GM19395 (cell line): Measurements from ENCODE around the gene AFF3.

Source experiments
- ATAC-seq: cut with Tn5 transposase; IDR thresholded peaks from one replicate; pipeline ENCODE4 v1.9.1; 2021; ENCODE audit warnings: mild to moderate bottlenecking, moderate library complexity; ENCODE audit not compliant: unreplicated experiment

AFF3 gene

DNA sequence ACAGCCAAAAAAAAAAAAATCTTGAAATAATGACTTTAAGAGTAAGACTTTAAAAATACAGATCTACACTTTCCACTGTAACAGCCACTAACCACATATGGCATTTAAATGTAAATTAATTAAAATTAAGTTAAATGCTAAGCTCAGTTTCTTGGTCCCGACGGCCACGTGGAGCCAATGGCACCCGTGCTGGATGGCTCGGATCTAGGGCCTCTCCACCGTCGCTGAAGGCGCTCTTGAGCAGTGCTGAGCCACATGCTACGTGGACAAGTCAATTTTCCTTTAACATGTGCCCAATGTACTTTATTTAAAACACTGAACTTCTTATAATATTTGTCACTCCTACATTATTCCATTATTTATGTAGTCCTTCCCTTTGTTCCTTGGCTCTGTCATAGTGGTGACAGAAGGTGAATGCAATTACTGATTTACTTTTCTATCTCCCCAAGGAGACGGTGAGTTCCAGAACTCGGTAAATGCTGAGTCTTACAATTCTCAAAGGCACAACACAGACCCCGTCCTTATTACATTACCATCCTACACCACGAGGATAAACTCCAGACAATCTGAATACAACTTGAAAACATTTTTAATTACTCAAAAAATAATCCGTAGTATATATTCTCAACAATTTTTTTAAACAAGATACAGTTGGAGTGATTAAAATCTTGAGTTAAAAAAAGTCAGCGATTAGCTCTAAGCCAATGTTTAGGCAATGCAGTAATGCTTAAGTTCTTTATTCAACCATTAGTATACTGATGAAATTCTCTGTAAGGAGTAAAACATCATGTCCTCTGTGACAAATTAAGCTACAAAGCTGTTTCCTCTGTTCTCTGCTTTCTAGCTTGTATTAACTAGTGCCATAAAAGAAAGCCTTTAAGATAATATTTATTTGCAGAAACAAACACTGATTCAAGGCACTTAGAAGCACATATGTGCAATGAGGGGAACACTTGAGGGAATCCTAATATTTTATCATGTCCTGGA is 95.1 kb downstream of the AFF3 start:
- no peak for ATAC-seq

DNA sequence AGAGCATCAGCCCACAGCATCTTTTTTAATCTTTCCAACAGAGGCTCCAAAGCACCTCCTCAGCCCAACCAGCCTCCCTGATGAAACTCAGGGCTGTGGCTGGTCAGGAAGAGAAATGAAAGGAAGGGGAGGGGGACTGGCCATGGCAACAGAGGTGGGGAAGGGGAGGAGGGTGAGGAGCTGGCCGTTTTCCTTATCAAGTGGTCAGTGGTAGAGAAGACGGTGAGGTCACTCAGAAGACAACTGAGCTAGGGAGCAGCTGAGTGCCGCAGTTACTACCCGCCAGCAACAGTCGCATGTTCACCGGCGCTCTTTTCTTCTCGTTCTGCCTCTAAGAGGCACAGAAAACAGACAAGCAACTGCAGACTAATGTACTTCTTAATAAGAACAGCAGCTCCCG is 97.4 kb downstream of the AFF3 start:
- no peak for ATAC-seq

DNA sequence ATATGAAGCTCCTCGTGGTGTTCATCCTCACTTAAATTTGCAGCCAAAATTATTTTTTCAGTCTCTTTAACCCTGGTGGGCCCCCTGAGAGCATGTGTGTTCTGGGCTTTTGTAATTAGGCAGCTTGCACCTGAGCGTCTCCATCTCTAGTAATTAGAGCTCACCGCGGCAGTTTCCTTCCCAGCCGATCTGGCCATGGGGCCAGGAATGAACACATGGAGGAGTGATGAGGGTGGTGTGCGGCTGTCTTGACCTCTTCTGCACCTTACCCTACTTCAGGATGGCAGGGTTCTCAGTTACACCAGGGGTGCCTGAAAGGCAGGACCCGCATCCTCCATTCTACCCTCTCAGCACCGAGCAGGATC is 98.5 kb downstream of the AFF3 start:
- ATAC-seq = no peak

DNA sequence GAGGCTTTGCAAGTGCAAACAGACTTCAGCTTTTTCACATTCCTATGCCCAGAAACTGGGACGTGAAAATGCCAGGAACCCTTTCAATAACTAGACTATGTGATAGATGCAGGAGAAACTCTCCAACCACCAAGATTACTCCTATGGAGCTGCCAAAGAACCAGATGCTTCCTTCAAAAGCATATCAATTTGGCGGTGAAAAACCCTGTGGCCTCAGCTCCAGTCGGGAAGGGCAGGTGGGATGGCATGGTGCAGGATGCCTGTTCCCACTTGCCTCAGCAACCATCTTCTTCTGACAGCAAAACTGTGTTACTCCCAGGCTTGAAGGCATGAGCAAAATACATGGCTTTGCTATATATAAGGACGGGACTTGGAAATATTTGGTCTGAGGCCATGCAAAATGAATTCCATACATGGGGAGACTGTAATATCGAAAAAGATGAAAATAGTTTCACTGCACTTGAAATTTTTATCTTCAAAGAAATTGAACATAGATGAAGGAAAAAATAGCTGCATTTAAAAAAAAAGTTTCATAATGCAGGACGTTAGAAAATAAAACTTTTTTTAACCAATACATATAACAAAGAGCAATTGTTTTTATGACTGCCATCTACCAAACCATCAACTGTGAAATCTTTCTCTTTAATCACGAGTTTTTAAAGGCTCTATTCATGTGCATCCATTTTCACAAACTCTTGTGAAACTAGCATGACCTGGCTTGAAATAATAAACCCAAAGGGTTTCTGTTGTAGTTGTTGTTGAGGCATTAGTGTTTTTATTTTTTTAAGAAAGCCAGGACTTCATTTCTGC is 99.1 kb downstream of the AFF3 start:
- no peak for ATAC-seq

DNA sequence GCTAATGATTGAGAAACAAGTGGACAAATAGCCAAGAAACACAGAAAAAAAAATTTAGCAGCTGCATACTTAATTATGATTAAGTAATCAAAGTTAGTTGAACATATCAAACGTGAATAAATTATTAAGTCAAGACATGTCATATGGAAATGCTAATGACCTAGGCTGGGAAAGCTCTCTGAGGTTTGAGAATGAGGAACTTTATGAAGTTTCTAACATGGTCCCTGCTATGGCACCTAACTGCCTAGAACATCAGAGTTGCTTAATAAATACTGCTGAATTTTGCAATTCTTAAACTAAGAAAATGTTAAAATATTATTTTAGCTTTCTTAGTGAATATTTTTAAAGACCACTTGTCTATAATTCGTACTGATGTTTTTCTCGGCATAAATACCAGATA is 99.8 kb downstream of the AFF3 start:
- ATAC-seq = no peak

DNA sequence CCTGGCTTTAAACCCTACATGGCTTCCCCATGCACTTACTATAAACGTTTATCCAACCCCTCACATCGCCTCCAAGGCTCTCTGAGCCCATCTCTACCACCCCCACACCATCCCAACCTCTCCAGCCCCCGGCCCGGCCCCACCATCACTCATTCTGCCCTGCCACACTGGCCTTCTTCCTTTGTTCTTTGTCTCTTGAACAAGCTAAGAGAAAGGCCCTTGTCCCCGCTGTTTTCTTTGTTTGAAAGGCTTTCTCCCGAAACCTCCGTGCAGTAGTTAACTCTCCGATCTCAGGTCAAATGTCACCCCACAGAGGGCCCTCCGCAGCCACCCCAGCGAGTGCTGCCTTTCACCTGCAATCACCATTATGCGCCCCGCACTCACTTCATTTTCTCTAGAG is 100.4 kb downstream of the AFF3 start:
- no peak for ATAC-seq

DNA sequence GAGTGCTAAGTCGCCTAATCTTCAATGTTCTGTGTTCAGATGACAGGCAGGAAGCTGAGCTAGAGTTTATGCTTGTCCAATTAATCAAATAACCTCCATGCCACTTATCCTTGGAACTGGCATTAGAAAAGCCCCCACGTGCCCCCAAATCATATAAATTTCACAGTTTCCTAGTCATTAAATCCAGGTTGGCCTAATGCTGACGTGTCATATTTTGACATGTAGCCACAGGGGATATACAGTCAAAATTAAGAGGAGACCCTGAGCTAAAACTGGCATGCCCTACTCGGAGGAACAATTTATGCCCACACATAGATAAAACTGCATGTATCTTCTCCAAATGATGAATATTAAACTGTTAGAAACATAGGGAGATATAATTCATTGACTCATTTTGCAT is 101.0 kb downstream of the AFF3 start:
- no peak for ATAC-seq

DNA sequence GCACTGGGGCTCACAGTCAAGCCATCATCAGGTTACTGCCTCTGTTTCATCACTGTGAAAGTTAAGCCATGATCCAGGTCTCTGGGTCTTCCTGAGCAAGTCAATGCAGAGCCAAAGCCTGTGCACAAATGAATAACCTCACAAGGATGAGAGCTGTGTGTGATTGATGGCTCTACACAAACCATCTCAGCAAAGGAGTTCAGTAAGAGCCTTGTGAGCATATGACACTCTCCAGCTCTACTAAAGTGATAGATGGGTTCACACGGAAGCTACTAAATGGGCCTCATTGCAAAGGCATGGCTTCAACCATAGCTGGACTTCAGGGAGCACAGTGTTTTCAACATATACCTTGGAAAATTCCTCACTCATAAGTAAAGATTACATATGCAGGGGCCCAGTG is 101.5 kb downstream of the AFF3 start:
- ATAC-seq = no peak

DNA sequence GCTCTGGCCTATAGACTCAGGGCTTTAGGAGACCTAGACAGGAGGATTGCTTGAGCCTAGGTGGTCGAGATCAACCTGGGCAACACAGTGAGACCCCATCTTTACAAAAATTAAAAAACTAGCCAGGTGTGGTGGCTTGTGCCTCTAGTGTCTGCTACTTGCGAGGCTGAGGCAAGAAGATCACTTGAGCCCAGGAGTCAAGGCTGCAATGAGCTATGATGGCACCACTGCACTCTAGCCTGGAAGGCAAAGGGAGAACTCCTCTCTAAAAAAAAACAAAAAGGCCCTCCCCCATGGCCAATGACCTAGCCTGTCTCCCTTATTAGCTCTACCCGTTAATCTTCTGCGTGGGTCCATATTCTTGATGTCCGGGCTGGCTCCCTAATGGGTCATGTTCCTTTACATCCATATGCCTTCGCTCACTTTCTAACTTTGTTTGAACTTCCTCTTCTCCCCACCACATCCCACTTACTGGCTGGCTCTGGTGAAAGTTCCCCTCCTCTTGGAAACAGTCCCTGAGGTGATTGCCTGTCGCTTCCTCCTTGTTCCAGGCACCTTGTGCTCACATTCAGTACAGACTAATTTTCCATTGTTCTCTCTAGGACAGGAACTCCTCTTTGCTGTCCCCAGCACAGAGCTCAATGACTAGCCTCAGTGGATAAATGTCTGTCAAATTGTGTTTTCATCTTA is 103.0 kb downstream of the AFF3 start:
- no peak for ATAC-seq

DNA sequence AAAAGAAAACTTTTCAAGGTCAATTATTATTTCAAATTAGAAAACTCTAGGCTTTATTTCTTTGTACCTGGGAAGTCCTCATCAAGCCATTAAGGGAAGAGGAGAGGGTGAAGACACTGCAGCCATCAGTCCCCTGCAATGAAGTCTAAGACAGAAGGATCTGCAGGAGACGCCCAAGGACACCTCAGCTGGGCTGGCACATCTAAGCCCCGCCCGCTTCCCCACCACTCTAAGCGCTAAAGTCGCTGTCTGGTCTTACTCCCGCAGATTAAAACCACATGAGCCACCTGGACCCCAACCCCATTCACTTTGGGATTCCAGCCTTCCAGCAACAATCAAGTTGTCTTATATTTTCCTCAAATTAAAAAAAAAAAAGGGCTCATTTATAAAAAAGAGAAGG is 104.4 kb downstream of the AFF3 start:
- no peak for ATAC-seq

DNA sequence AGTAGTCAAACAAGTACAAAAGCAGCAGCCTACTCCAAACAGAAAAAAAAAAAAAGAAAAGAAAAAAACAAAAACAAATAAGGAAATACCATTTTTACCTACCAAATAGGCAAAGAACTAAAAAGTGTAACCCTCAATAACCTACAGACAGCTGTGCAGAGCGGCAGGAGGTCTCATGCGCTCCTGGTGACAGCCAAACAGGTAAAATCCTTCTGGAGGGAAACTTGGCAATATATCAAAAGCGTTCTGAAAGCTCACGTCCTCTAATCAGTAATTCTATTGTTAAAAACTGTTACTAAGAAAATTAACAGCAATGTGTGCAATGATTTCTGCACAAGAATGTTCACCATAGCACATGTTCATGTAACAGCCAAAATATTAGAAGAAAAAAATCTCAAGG is 105.6 kb downstream of the AFF3 start:
- no peak for ATAC-seq

DNA sequence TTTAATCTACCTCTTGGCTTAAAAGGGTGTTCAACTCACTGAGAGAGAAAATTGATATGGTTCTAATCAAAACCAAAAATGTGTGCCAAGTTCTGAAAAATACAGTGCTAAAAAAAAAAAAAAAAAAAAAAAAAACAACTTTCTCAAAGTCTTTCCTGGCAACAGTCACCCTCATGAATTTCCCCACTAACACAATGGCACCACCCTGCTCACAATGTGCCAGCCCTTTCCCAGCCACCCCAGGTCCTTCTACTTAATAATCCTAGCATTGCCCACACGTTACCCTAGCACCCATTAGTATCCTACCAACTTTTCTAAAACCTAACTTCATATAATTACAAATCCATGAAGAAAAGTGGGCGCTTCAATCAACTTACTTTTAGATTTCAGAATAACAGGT is 106.4 kb downstream of the AFF3 start:
- no peak for ATAC-seq

DNA sequence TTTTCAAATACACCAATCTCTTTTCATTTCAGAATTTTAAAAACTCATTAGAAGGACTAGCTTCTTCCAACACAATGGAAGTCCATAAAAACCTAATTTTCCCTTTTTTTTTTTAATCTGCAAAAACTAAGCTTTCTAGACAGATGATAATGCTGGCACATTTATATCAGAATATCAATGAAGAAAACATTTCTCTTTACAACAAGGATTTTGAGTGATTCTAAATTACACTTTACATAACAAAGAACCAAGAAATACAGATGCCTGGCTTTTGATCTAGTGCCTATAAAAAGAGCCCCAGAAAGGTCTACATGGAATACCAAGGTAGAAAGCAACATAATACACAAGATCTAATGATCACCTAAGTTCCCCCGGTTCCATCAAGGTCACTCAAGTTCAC is 108.0 kb downstream of the AFF3 start:
- no peak for ATAC-seq

DNA sequence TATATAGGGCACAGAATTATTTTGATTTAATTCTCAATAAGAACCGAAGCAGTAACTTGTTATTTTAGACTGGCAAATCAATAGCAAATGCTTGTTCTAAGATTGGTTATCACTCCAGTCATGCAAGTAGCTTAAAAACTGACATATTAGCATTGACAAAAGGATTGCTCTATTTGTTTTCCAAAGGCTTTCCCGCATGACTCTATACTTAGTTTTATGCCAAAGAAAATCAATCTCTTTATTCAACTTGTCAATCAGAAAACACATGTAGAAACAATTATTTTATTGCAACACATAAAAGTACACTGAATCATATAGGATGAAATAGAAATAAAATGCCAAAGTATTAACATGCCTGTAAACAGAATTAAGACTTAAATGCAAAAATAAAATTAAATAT is 108.4 kb downstream of the AFF3 start:
- ATAC-seq = no peak

DNA sequence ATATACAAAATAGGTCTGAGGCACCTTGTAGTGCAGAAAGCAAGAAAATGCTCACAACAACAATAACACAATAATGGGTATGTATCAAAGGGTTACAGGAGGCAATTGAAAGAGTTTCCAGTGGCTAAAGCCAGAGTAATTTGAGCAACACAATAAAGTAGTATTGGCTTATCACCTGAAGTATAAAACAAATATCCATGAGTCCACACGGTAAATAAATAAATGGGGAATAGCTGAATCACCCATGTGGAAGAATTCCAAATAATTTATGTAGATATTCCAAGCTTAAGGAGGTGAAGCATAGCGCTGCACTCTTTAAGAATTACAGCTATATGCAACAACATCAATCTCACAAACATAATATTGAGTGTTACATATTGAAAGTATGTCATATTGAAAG is 110.8 kb downstream of the AFF3 start:
- ATAC-seq = no peak

DNA sequence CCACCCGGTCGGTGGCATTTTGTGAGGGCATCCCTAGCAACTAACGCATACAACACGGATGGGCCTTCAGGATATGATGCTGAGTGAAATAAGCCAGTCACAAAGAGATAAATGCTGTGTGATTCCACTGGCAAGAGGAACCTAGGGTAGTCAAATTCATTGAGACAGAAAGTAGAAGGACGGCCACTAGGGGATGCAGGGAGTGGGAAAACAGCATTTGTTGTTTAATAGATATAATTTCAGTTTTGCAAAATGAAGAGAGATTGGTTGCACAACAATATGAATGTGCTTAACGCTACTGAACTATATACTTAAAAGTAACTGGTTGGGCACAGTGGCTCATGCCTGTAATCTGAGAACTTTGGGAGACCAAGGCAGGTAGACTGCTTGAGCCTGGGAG is 112.9 kb downstream of the AFF3 start:
- ATAC-seq = no peak

DNA sequence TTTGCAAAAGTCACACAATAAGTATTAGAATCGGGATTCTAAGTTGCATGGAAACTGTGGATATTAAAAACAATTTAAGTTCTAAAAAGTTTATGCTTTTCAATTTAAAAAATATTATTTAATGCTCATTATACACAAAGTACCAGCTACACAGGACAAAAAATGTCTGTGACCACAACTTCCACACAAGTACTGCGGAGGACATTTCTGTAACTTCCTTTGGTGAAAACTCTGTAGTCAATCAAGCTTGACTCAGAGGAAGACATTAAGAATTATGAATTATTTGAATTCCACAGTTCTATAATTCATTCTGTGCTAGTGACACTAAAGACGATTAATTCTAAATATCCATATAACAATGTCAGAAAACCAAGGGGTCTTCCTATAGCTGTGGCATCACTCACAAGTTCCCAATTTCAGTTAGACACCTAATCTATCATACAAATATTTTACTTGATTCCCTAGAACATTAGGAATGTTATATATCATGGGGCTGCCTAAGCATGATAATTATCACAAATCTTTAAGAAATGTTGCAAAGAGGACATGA is 120.5 kb downstream of the AFF3 start:
- ATAC-seq = no peak

DNA sequence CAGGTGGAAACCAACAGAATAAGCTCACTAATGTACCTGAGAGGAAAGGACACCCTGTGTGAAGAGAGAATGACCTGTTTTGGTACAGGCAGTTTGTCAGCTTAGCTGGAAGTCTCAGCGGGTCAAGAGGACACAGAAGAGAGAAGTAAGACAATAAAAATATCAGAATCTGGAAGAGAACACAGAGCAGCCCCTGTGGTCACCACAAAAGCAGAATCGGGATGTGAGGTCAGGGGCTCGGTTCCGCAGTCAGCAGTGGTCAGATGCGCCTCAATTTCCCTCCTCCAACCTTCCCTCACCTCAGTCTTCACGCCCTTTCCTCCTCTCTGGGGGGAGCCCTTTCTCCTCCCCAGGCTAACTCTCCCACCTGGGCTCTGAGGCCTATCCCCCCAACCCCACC is 122.9 kb downstream of the AFF3 start:
- ATAC-seq = no peak

DNA sequence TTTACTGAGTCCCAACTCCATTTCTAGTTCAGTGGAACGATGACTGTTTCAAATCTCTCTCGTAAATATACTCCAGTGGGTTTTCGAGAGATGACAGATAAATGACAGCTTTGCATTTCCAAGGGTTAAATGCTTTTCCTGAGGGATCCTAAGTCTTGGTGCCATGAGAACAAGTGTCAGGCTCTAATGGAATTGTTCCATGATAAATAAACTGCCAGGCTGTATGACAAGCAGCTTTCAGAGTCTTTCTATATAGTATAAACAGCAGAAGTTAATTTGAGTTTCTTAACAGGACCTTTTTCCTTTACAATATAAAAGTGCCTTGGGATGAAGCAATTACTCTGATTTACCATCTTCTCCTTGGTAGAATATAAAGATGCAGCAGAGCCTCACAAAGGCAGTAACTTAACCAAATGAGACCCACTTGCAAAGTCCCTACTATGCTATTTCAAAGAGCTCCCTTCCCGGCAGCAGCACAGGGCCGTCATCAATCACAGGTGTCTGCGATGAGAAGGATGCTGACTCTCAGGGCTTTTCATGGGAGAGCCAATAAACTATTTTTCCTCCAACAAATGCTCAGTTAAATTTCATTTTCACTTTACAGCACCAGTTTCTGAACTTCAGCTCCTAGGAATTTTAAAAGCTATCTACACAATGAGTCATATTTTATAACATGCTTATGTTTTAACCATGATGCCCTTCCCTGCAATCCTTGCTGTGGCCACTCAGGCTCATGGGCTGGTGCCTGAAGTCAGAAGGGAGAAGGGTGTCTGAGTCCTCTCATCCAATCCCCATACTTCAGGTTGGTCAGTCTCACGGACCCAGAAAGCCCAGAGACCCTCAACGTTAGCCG is 123.8 kb downstream of the AFF3 start:
- no peak for ATAC-seq

DNA sequence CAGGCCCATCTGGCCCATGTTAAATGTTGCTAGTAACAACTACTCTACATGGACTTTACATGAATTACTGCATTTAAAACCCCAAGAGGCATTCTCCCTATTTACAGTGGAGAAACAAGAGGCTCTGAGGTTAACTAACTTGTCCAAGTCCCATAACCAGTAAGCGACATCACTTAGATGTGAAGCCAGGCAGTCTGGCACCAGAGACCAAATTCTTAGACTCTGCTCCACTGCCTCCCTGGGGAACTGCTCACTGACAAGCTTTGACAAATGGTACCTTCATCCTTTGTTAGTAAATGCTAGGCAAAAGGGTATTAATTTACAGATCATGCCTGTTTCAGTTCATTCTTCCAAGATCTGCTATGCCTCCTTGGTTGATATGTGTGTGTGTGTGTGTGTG is 124.8 kb downstream of the AFF3 start:
- ATAC-seq = no peak
